GM12892 (cell line): ENCODE data around the gene KANK4.

Experiments
- DNase-seq: peaks from one replicate; pipeline ENCODE4 v3.0.0; 2011; ENCODE audit not compliant: insufficient read length
- FAIRE-seq: peaks from 2 replicates; lab custom pipeline; 2011; peaks lifted over from hg19 to GRCh38; lab: Jason Lieb, UNC
- POLR2A ChIP-seq: IDR thresholded peaks from 2 replicates; pipeline ENCODE4 v1.6.1; 2011; ENCODE audit warnings: low read depth, low read length, control low read depth
- POLR2AphosphoS5 ChIP-seq: IDR thresholded peaks from 2 replicates; pipeline ENCODE4 v1.6.1; 2011; ENCODE audit warnings: low read depth, low read length, control low read depth
- TAF1 ChIP-seq: IDR thresholded peaks from 2 replicates; pipeline ENCODE4 v1.6.1; 2011; ENCODE audit warnings: low read depth, mild to moderate bottlenecking, control low read depth, low read length, borderline replicate concordance

Gene KANK4

DNA sequence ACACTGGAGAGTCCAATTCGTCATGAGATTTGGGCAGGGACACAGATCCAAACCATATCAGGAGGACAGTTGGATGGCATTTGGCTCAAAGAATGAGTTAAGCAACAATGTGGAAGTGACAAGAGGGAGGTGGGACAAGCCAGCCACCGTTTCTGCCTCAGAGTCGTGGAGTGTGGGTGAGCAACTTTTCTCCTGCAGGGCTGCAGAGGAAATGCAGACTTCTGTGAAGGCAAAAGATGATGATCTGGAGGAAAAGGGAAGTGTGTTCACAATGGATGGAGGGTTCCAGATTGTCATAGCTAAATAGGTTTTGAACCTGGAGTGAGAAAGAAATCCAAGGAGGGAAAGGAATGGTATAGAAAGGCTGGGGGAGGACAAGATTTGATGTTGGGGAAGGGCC lies 16.4 kb upstream of the KANK4 start:
- no peak for DNase-seq

DNA sequence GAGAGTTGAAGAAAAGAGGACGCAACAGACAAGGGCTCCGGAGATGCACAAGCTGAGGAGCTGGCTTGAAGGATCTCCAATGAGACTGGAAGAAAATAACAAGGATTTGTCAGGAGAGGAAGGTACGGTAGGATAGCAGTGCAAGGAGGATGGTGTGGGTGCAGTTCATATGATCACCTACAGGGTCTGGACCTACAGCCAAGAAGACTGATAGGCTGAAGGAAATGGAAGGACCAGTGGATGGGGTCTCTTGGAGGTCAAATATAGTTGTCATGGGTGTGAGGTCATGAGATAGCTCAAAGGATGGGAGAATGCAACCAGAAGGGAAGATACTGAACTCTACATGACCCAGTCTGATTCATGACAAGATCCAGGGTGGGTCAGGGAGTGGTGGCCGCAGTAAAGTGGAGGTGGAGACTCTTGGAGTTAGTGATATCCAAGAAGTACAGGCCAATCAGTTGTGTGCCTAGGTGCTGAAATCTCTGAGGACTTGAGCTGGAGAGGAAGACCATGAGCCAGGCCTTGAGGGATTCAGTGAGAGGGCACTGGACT lies 15.3 kb upstream of the KANK4 start:
- DNase-seq (no peak), FAIRE-seq (no peak)
- TF ChIP-seq POLR2A (no peak), POLR2AphosphoS5 (no peak), TAF1 (no peak)

More for the DNA sequence above, 16.4 kb upstream of the KANK4 start:
- TF ChIP-seq POLR2AphosphoS5, result no peak
- no peak for TF ChIP-seq POLR2A
- no peak for TF ChIP-seq TAF1
- no peak for FAIRE-seq

DNA sequence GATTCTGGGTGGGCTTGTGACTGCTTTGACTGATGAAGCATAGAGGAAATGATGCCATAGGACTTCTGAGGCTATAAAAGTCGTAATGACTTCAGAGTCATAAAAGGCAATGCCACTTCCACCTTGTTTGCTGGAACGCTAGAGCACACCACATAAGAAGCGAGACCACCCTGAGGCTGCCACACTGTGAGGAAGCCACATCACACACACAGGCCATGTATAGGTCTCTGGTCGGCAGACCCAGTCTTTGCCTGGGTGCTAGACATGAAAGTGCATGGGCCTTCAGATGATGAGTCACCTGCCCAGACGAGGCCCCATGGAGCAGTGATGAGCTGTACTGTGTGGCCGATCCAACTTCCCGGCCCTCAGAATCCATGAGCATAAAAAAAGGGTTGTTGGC lies 14.2 kb upstream of the KANK4 start:
- FAIRE-seq (no peak), DNase-seq (no peak)
- TF ChIP-seq TAF1, result no peak
- TF ChIP-seq POLR2AphosphoS5, result no peak
- no peak for TF ChIP-seq POLR2A

DNA sequence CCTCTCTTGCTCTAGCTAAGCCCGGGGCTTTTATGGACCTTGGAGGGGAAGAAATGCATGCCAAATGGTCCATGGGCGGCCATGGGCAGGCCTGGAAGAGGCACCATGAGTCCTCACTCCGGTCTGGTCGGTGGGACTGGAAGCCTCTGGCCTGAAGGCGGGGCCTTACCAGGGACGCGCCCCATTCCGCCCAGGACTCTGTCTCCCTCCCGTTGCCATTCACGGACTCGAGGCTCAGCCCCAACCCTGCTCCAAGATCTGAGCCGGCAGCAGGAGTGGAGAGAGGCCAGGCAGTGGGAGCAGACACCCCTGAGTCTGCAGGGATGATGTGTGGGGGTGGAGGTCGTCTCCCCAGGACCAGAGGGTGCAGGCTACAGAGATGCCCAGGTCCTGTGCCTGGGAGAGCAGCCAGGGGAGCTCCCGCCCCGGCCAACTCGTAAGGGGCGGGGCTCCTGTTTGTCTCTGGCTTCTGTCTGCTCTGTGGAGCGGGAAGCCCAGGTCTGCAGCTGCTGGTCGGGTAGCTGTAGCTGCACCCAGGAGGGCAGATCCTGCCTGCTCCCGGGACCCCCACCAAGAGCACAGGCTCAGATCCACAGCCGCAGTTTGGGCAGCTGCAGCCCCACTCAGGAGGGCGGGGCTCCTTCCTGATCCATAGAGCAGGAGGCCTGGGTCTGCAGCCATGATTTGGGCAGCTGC lies 8.3 kb upstream of the KANK4 start:
- DNase-seq (no peak), FAIRE-seq (no peak)
- no peak for TF ChIP-seq TAF1
- no peak for TF ChIP-seq POLR2AphosphoS5
- TF ChIP-seq POLR2A, result no peak

DNA sequence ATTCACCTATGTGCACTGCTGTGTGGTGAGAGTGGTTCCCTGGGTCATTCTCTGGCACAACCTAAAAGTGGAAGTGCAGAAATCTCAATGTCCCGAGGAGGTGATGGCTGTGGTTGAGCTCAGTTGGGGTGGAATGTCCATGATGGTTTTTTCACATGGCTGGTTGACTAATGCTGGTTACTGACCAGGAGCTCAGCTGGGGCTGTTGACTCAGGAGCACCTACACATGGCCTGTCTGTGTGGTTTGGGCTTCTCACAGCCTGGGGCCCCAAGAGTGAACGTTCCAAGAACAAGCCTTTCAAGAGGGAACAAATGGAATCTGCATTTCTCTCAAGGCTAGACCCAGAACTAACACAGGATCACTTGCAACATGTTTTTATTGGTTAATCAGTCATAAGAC lies 6.4 kb upstream of the KANK4 start:
- FAIRE-seq, result no peak
- no peak for DNase-seq
- TF ChIP-seq TAF1 (no peak), POLR2AphosphoS5 (no peak), POLR2A (no peak)

DNA sequence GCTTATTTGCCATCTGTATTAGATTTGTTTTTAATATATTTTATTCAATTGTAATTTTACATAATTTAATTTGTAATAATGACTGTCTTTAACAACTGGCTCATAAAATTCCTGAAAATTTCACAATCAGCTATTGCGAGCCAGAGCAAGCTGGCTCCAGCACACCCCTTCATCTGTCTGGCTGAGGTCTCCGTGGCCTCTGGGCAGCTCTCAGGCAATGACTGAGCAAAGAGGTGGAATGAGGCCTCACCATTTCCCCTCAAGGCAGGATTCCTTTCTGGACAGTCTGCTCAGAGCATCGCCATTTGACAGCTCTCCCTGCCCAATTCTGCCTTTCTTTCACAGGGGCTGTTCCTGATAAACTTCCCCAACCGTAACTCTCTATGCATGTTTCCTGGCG lies 5.8 kb upstream of the KANK4 start:
- no peak for FAIRE-seq
- TF ChIP-seq POLR2A, result no peak
- DNase-seq, result no peak

DNA sequence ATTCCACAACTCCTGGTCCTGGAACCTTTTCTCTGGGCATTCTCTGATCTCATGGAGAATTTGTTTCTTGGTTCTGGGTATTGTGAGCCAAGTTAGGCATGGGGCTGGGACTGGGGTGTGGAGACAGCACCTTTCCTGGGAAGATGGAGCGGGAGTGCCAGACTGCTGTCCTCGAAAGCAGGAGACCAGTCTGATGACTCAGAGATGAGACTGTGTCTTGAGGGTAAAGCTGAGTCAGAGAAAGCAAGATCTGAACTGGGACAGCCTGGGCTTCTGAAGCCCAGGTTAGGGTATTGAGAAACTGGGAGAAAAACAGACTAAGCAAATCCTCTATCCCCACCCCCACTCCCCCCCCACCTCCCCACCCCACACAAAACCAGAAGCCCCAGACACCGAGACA lies 2.2 kb upstream of the KANK4 start:
- no peak for FAIRE-seq
- DNase-seq, result no peak
- TF ChIP-seq POLR2AphosphoS5, result no peak
- no peak for TF ChIP-seq POLR2A
- TF ChIP-seq TAF1, result no peak

DNA sequence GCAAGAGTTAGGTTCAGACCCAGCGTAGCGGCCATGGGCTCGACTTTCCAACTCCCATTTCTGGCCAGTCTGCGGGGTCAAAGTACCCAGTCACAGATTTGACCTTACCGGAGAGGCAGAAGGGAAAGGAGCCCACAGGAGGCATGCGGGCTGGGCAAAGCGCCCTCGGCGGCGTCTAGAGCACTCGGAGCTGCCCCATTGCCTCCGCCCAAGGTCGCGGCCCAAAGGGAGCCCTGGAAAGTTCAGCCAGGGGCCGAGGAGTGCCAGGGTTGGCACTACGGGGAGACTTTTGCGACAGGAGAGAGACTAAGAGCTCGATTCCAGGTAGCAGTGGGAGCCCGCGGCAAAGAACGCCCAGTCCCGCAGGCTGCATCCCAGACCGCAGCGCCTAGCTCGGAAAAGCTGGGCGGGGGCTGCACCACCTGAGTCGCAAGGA lies 896 bp downstream of the KANK4 start:
- FAIRE-seq (no peak), DNase-seq (no peak)
- TF ChIP-seq TAF1 (no peak), POLR2A (no peak), POLR2AphosphoS5 (no peak)

DNA sequence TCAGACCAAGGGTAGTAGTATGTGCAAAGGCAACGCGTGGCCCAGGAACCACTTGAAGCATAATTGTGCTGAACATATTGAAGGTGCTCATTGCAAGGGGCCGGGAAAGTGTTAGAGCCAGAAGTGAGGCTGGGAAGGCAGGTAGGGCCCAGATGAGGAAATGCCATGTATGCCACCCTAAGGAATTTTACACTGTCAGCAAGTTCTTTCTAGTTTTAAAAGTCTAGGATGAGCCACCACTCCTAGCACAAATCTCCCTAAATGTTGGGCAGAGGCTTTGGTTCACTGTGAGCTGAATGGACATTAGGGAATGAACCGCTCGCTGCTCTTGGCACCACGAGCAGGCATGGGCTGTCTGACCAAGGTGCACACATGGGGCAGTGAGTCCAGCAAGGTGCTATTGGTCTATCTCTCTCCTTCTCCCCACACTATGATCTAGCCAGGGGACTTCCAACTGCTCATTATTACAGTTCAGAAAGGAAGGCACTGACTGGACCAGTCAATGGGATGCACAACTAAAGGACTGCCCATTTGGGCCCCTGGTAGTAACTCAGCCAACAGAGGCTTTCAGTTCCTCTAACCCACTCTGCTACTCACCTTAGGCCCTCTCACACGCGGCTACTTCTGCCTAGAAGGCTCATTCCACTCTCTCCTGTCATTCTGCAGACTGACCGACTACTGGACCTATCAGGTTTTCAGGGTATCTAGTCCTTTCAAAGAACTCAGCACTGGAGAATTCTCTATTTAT lies 2.0 kb downstream of the KANK4 start:
- DNase-seq (no peak), FAIRE-seq (no peak)
- TF ChIP-seq TAF1, result no peak
- TF ChIP-seq POLR2A, result no peak
- no peak for TF ChIP-seq POLR2AphosphoS5

DNA sequence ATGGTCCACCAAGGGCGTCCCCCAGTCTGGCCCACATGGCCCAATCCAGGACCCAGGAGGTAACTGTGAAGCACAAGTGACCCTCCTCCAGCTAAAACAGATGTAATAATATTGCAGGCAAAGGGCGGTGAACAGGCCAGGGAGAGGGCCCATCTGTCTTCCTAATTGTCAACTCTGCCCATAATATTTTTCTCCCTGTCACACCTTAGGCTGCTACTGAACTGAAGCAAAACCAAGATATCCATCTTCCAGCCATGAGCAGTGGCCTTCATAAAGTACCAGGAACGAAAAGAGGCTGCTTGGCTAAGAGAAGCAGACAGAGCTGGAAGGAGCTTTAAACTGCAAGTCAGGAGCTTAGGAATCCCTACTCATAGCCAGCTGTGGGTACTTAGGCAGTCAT lies 3.1 kb downstream of the KANK4 start:
- TF ChIP-seq TAF1, result no peak
- no peak for TF ChIP-seq POLR2AphosphoS5
- TF ChIP-seq POLR2A, result no peak
- FAIRE-seq (no peak), DNase-seq (no peak)

DNA sequence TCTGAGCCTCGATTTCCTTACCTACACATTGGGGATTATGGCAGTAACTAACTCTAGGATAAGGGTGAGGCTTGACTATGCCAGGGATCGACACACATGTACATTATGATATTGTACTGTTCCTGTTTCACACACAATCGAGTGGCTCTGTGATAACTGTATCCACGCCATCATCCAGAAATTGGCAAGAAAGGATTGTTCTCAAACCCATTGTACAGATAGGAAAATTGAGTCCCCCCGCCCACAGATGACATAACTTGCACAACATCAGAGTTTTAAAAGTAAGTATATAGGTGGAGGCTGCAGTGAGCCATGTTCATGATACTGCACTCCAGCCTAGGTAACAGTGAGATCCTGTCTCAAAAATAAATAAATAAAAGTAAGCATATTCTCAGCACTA lies 3.8 kb downstream of the KANK4 start:
- TF ChIP-seq POLR2AphosphoS5, result no peak
- no peak for TF ChIP-seq POLR2A
- no peak for TF ChIP-seq TAF1
- DNase-seq, result no peak
- no peak for FAIRE-seq

DNA sequence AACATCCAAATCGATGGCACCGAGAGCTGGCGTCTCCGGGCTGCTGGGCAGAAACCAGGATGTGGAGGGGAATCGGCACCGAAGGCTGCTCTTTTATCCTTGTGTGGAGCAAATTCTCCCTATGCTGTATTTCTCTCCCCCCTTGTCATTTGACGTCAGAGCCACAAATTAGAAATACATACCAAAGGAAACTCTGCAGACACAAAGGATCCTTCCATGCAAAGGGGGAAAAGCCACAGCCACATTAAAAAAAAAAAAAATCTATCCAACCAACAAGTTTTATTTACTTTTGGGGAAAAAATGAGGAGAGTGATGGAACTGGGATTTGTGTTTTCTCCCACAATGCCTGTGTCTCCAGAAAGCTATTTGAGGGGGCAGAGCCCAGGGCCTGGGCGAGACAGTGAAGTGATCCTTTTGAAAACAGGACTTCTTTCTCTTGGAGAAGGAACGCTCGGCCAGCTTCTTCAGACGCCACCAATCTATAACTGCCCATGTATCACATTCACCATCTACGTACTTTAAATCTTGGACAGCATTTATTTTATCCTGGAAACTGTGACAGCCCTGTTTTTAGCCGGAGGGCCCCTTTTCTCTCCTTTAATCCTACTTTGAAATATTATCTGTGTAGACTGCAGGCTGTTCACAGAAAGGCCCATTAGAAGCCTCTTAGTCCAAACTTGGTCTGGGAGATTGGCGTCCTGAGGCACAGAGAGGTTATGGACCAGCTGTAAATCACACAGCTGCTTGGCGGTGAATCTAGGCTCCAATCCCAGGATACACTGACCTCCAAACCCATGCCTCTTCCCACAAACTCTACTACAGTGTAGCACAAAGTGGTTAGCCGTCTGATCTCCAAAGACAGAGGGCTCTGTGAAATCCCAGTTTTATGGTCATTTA lies 4.5 kb downstream of the KANK4 start:
- DNase-seq, result no peak
- TF ChIP-seq POLR2A (no peak), TAF1 (no peak), POLR2AphosphoS5 (no peak)
- no peak for FAIRE-seq
